Body of pancreas (tissue), 4 donors: ENCODE results near the gene ENPP1. TPM values are rescaled to one million over a fixed set of nuclear protein-coding genes. Genes with fewer than 3 reads are reported as not detected.

Source experiments
- ATAC-seq: fragments of 150-250 bp; one replicate; pipeline ENCODE4 v1.9.1; 2016
- DNase-seq, 4 donors: peaks; one replicate each; pipeline ENCODE4 v3.0.0-alpha.2; 2019
- H3K27ac ChIP-seq, 4 donors: fragments of 200-600 bp; sonication (generic); 1 replicate in 3 of 4; 2 replicates in 1 of 4; pipeline versions ENCODE4 v1.5.1 to v1.6.1; 2016 to 2019; ENCODE audit warnings: mild to moderate bottlenecking in 1 of 4, mixed read lengths in 1 of 4, moderate library complexity in 1 of 4
- H3K27me3 ChIP-seq, 2 donors: fragments of 200-600 bp; sonication (generic); one replicate each; pipeline ENCODE4 v1.6.0; 2016; ENCODE audit warnings: mild to moderate bottlenecking in 1 of 2
- H3K36me3 ChIP-seq, 2 donors: fragments of 200-600 bp; sonication (generic); replicated peaks in 1 of 2; 2 replicates each; pipeline ENCODE4 v1.5.1; 2016; ENCODE audit warnings: low read depth in 2 of 2; ENCODE audit not compliant: insufficient read depth in 1 of 2
- H3K4me1 ChIP-seq: fragments of 200-600 bp; sonication (generic); one replicate; pipeline ENCODE4 v1.6.0; 2016
- H3K4me3 ChIP-seq, 2 donors: fragments of 200-600 bp; sonication (generic); 1 replicate in 1 of 2; 2 replicates in 1 of 2; pipeline ENCODE4 v1.5.1; 2016 to 2019
- H3K9me3 ChIP-seq, 3 donors: fragments of 200-600 bp; sonication (generic); 1 replicate in 2 of 3; 2 replicates in 1 of 3; pipeline ENCODE4 v1.5.1; 2016
- POLR2A ChIP-seq, 3 donors: fragments of 450-650 bp; IDR thresholded peaks; one replicate each; pipeline ENCODE4 v1.6.1; 2016; ENCODE audit warnings: antibody characterized with exemption in 3 of 3, mild to moderate bottlenecking in 2 of 3
- WGBS, 2 donors: methylation state at CpG; one replicate each; pipeline ENCODE4 v1.1.5; 2017; 5-methylcytosine and 5-hydroxymethylcytosine counted together
- intact Hi-C: fragments of 100-400 bp; cut with DNase I; formaldehyde crosslinking; loops from one replicate; pipeline ENCODE4 v1.15.1; 2023
- total RNA-seq, 2 donors: library from RNA; depleted of rRNA; stranded (reverse); fragments of >200 nt; gene quantifications; one replicate each; pipeline ENCODE4 v1.1.0, GENCODE V29; 2016
- TF ChIP-seq, protein P1 (sequence below), 7 experiments: fragments of 450-650 bp in 4 of 7; fragments of 200-600 bp in 3 of 7; sonication (generic) in 3 of 7; IDR thresholded peaks; one replicate each; pipeline ENCODE4 v1.5.1; 2016 to 2019; ENCODE audit warnings: antibody characterized with exemption in 7 of 7

Gene ENPP1
- total RNA-seq, 2 donors from 2014 or later: 16.2 to 19.2 TPM

DNA sequence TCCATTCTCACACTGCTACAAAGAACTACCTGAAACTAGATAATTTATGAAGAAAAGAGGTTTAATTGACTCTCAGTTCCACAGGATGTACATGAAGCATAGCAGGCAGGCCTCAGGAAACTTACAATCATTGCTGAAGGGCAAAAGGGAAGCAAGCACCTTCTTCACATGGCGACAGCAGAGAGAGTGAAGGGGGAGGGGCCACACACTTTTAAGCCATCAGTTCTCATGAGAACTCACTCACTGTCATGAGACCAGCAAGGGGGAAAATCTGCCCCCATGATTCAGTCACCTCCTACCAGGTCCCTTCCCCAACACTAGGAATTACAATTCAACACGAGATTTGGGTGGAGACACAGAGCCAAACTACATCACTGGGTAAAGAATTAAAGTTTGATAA, 12.5 kb upstream of the ENPP1 start:
- Histone ChIP-seq H3K4me3 (no peak overlapping the region), H3K9me3 (no peaks in the 10 kb centered on the region), H3K27ac (no peak overlapping the region), H3K36me3 (no peaks in the 10 kb centered on the region), H3K27me3 (no peaks in the 10 kb centered on the region), H3K4me1 (no peaks in the 10 kb centered on the region)
- no peak for DNase-seq
- TF ChIP-seq, protein P1, sequence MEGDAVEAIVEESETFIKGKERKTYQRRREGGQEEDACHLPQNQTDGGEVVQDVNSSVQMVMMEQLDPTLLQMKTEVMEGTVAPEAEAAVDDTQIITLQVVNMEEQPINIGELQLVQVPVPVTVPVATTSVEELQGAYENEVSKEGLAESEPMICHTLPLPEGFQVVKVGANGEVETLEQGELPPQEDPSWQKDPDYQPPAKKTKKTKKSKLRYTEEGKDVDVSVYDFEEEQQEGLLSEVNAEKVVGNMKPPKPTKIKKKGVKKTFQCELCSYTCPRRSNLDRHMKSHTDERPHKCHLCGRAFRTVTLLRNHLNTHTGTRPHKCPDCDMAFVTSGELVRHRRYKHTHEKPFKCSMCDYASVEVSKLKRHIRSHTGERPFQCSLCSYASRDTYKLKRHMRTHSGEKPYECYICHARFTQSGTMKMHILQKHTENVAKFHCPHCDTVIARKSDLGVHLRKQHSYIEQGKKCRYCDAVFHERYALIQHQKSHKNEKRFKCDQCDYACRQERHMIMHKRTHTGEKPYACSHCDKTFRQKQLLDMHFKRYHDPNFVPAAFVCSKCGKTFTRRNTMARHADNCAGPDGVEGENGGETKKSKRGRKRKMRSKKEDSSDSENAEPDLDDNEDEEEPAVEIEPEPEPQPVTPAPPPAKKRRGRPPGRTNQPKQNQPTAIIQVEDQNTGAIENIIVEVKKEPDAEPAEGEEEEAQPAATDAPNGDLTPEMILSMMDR (IDR thresholded peaks at IDR 0.05): no peak
- TF ChIP-seq POLR2A (IDR thresholded peaks at IDR 0.05): no peak
- WGBS, 2 donors: 78 to 86% methylated on average over 2 of the region's 2 CpGs
- ATAC-seq: no peak
- intact Hi-C loops: no loop called here

DNA sequence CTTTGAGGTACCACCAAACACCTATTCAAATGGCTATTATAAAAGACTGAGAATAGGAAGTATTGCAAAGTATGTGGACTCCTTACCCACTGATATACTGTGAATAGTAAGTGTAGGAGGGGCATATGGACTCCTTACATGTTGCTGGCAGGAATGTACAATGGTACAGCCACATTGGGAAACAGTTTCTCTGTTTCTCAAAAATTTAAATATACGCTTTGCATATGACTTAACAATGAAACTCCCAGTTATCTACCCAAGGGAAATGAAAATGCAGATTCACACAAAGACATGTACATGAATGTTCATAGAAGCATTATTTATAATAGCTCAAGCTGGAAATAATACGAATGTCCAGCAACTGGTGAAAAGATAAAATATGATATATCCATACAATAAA, 5.5 kb upstream of the ENPP1 start:
- no peak overlapping the region for H3K4me3 ChIP-seq
- no peaks in the 10 kb centered on the region for H3K27me3 ChIP-seq
- TF ChIP-seq, protein P1 (IDR thresholded peaks at IDR 0.05): no peak
- no peak for TF ChIP-seq POLR2A (IDR thresholded peaks at IDR 0.05)
- peaks cover 4% of the 10 kb centered on the region for H3K4me1 ChIP-seq
- DNase-seq (no peak), ATAC-seq (no peak)
- H3K27ac ChIP-seq: no peak overlapping the region
- intact Hi-C loops: no loop called here
- no peaks in the 10 kb centered on the region for H3K36me3 ChIP-seq
- WGBS, 2 donors: 89 to 96% methylated on average over 2 of the region's 2 CpGs
- no peaks in the 10 kb centered on the region for H3K9me3 ChIP-seq

GRCh38 chr6:131803007-131803769, 4.6 kb upstream of the ENPP1 start:
- DNase-seq: no peak
- no peaks in the 10 kb centered on the region for H3K27me3 ChIP-seq
- H3K4me3 ChIP-seq: no peak overlapping the region
- H3K27ac ChIP-seq: no peak overlapping the region
- intact Hi-C loops: no loop called here
- 75 to 83% methylated on average over 10 of the region's 10 CpGs for WGBS, 2 donors
- no peak for TF ChIP-seq POLR2A (IDR thresholded peaks at IDR 0.05)
- TF ChIP-seq, protein P1 (IDR thresholded peaks at IDR 0.05): no peak
- H3K9me3 ChIP-seq: no peaks in the 10 kb centered on the region
- H3K36me3 ChIP-seq: no peaks in the 10 kb centered on the region
- ATAC-seq: no peak
- H3K4me1 ChIP-seq: peaks cover 4% of the 10 kb centered on the region

DNA sequence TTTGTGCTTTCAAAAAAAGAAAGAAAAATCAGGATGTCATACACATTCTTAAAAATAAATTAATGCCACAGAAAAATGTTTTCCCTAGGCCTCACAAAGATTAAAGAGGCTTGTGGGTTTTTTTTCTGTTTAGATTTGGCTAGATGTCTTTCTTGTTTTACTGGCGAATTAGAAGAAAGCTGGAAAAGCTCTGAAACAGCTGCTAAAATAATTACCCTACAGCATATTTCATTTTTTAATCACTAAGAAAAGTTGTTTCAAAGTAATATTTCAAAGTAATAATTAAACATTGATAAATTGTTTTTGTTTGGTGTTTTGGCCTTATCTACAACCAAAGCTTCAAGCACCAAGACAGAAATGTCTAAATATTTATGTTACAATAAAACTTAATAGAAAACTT, 3.7 kb upstream of the ENPP1 start:
- 66 to 82% methylated on average over 1 of the region's 1 CpG for WGBS, 2 donors
- no peaks in the 10 kb centered on the region for H3K9me3 ChIP-seq
- TF ChIP-seq POLR2A (IDR thresholded peaks at IDR 0.05): no peak
- TF ChIP-seq, protein P1 (IDR thresholded peaks at IDR 0.05): no peak
- peaks cover 10% of the 10 kb centered on the region for H3K4me1 ChIP-seq
- no peaks in the 10 kb centered on the region for H3K36me3 ChIP-seq
- DNase-seq (no peak), ATAC-seq (no peak)
- intact Hi-C loops: no loop called here
- H3K27ac ChIP-seq: no peak overlapping the region
- H3K4me3 ChIP-seq: no peak overlapping the region
- H3K27me3 ChIP-seq: no peaks in the 10 kb centered on the region

GRCh38 chr6:131807321-131807643, 538 bp upstream of the ENPP1 start:
- no peaks in the 10 kb centered on the region for H3K27me3 ChIP-seq
- 2 to 4% methylated on average over 17 of the region's 17 CpGs for WGBS, 2 donors
- TF ChIP-seq, protein P1 (IDR thresholded peaks at IDR 0.05): no peak
- TF ChIP-seq POLR2A (IDR thresholded peaks at IDR 0.05): no peak
- DNase-seq (no peak), ATAC-seq (no peak)
- no peaks in the 10 kb centered on the region for H3K36me3 ChIP-seq
- intact Hi-C loops: no loop called here
- H3K9me3 ChIP-seq: no peaks in the 10 kb centered on the region
- H3K27ac ChIP-seq: peak overlapping the region; percentile 74 to 87 (median 79)
- peak overlapping the region; percentile 38 to 40 for H3K4me3 ChIP-seq
- H3K4me1 ChIP-seq: peaks cover 27% of the 10 kb centered on the region
